Tibial artery (tissue), 4 donors: ENCODE data around the gene SCN5A.

Experiments used
- DNase-seq, 2 donors: peaks; one replicate each; pipeline ENCODE4 v3.0.0-alpha.2; 2019
- H3K27ac ChIP-seq, 2 donors: fragments of 200-600 bp; sonication (generic) in 1 of 2; 1 replicate in 1 of 2; 2 replicates in 1 of 2; pipeline ENCODE4 v1.5.1; 2018 to 2019; ENCODE audit warnings: mild to moderate bottlenecking in 1 of 2
- H3K27me3 ChIP-seq, 2 donors: fragments of 200-600 bp; sonication (generic) in 1 of 2; one replicate each; pipeline versions ENCODE4 v1.5.1 to v1.6.0; 2016 to 2019
- H3K36me3 ChIP-seq, 3 donors: fragments of 200-600 bp; sonication (generic) in 2 of 3; one replicate each; pipeline ENCODE4 v1.5.1; 2016 to 2019; ENCODE audit warnings: mild to moderate bottlenecking in 2 of 3
- H3K4me1 ChIP-seq, 4 donors: fragments of 200-600 bp; sonication (generic) in 2 of 4; 1 replicate in 3 of 4; 2 replicates in 1 of 4; pipeline ENCODE4 v1.5.1; 2016 to 2019
- H3K4me3 ChIP-seq, 2 donors: fragments of 200-600 bp; sonication (generic) in 1 of 2; 1 replicate in 1 of 2; 2 replicates in 1 of 2; pipeline ENCODE4 v1.5.1; 2018 to 2019; ENCODE audit warnings: mild to moderate bottlenecking in 2 of 2
- H3K9me3 ChIP-seq, 3 donors: fragments of 200-600 bp; sonication (generic) in 1 of 3; one replicate each; pipeline ENCODE4 v1.5.1; 2016 to 2019
- intact Hi-C: fragments of 100-400 bp; cut with DNase I; formaldehyde crosslinking; loops from one replicate; pipeline ENCODE4 v1.15.0; 2023; ENCODE audit warnings: low total_unique reads
- TF ChIP-seq, protein P1 (sequence below), 2 experiments: fragments of 200-600 bp in 1 of 2; fragments of 450-650 bp in 1 of 2; IDR thresholded peaks; one replicate each; pipeline ENCODE4 v1.5.1; 2017 to 2019; ENCODE audit warnings: antibody characterized with exemption in 2 of 2, mild to moderate bottlenecking in 1 of 2, moderate library complexity in 1 of 2

SCN5A gene

DNA sequence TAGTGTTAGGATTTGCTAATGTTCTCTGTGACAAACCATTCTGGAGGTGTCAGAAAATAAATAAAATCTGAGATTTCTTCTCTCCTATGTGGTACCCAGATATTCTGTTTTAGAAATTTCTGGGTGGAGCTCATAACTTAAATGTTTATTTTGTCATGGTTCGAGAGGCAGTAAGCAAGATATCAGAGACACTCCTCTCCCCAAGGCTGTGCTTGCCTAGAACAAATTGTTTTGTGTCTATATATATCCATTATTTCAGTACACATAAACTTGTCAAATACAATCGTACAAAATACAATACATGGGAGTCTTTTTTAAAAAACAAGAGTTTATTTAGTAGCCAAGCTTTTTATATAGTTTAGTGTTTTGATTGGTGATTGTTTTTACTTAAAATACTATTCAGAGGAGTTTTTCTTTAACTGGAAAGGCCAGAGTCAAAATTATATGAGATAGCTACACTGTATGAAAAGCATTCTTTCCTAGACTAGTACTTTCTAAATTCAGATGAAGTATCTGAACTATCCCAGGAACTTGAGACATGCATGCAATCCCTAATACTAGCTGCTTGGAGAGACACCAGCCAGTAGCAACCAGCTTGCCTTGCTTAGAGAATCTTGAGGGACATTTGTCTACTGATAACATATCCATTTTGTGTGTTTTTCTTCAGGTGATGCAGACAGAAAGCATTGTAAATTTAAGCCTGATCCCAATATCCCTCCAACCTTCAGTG is 148.6 kb downstream of the SCN5A start:
- intact Hi-C loops, result no loop called here
- H3K9me3 ChIP-seq, result no peaks in the 10 kb centered on the region
- TF ChIP-seq, protein P1, sequence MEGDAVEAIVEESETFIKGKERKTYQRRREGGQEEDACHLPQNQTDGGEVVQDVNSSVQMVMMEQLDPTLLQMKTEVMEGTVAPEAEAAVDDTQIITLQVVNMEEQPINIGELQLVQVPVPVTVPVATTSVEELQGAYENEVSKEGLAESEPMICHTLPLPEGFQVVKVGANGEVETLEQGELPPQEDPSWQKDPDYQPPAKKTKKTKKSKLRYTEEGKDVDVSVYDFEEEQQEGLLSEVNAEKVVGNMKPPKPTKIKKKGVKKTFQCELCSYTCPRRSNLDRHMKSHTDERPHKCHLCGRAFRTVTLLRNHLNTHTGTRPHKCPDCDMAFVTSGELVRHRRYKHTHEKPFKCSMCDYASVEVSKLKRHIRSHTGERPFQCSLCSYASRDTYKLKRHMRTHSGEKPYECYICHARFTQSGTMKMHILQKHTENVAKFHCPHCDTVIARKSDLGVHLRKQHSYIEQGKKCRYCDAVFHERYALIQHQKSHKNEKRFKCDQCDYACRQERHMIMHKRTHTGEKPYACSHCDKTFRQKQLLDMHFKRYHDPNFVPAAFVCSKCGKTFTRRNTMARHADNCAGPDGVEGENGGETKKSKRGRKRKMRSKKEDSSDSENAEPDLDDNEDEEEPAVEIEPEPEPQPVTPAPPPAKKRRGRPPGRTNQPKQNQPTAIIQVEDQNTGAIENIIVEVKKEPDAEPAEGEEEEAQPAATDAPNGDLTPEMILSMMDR (IDR thresholded peaks at IDR 0.05), result no peak
- no peak overlapping the region for H3K4me3 ChIP-seq
- no peaks in the 10 kb centered on the region for H3K27me3 ChIP-seq
- H3K27ac ChIP-seq, result peak overlapping the region in 1 of 2 donors; percentile 26
- H3K4me1 ChIP-seq, result peaks cover 0 to 30% (median 3%) of the 10 kb centered on the region in 4 donors
- peaks cover 13 to 35% (median 31%) of the 10 kb centered on the region in 3 donors for H3K36me3 ChIP-seq
- DNase-seq, result no peak
